Uterus (tissue), 2 donors: ENCODE measurements around the gene GPR146.

ENCODE experiments used
- CTCF ChIP-seq, 4 experiments: fragments of 200-600 bp in 2 of 4; fragments of 450-650 bp in 2 of 4; sonication (generic) in 2 of 4; IDR thresholded peaks; one replicate each; pipeline ENCODE4 v1.5.1; 2016 to 2019; ENCODE audit warnings: antibody characterized with exemption in 4 of 4, mild to moderate bottlenecking in 2 of 4, moderate library complexity in 1 of 4
- POLR2A ChIP-seq, 2 donors: fragments of 450-650 bp; IDR thresholded peaks; one replicate each; pipeline ENCODE4 v1.6.1; 2016; ENCODE audit warnings: antibody characterized with exemption in 2 of 2, mild to moderate bottlenecking in 1 of 2, moderate library complexity in 1 of 2

- TF ChIP-seq POLR2A (IDR thresholded peaks at IDR 0.05): no peak
- TF ChIP-seq CTCF (IDR thresholded peaks at IDR 0.05): no peak
Observed at GRCh38 chr7:1030444-1031070, 13.8 kb upstream of the GPR146 start.
